Ramos (cell line): ENCODE data around the gene CFAP251.
"Not testable (repeated sequence)": the region's sequence is repeated elsewhere in the genome, so short reads cannot be mapped to it uniquely, and the experiment has no call there.

ENCODE experiments used
- in situ Hi-C: fragments of 300-500 bp; cut with MboI; formaldehyde crosslinking; loops from one replicate; pipeline ENCODE4 v1.14.3; 2022; ENCODE audit warnings: low sequenced_read_pairs; ENCODE audit not compliant: unreplicated experiment

The CFAP251 gene

DNA sequence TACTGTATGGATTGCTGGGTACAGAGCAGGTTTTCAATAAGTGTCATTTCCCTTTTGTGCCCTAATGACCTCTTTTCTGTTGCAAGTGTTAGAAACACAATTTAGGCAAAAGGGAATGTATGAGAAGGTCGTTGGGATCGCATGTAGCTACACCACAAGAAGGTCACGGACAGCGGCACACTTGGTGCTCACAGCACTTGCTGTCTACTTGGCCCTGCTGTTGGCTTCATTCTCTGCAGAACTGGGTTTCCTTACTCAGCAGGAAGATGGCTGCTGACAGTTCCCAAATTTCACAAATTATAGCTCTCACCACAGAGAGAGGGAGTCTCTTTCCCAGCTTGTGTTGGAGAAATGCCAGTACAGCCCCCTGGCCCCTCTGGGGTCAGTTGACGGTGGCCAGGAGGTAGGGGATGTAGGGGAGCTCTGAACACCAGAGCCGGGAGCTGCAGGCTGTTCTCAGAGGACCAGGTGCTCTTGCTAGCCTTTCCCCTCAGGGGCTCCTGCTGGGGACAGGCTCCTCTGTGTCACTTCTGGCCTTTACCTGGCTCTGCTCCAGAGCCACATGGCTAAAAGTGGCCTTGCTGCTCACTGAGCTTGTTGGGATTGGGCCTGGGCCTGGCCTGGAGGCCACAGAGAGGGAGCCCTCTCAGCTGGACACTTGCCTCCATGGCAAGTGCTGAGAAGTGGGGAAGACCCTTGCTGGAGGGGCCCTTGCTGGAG lies 52.3 kb downstream of the CFAP251 start:
- in situ Hi-C loops: no loop called here

DNA sequence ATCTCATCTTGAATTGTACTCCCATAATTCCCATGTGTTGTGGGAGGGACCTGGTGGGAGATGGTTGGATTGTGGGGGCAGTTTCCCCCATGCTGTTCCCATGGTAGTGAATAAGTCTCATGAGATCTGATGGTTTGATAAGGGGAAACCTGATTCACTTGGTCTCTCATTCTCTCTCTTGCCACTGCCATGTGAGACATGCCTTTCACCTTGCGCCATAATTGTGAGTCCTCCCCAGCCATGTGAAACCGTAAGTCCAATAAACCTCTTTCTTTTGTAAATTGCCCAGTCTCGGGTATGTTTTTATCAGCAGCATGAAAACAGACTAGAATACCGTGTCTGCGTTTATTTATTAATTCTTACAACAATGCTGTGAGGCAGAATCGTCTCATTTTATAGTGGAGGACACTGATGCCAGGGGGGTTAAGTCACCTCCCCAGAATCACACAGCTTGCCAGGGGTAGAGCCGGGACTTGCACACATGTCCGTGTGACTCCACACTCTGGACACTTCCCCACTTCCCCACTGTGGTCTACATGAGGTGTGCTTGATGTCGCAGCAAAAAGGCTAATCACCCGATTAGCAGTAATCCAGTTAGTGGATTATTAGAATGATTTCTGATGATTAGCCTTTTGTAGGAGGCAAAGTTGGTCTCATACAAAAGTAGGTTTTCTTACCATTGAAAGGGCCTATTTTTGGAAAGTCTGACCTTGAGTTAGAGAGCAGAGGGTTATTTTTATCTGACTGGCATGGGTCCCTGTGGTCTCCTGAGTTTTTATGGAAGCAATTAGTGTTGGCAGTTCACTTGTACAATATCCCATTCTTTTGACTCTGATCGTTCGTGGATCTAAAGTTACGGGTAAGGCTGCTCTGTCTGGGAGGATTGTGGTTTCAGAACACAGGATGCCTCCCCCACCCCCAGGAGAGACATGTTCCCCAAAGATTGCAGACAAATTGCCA lies 55.9 kb downstream of the CFAP251 start:
- in situ Hi-C loops: no loop called here

DNA sequence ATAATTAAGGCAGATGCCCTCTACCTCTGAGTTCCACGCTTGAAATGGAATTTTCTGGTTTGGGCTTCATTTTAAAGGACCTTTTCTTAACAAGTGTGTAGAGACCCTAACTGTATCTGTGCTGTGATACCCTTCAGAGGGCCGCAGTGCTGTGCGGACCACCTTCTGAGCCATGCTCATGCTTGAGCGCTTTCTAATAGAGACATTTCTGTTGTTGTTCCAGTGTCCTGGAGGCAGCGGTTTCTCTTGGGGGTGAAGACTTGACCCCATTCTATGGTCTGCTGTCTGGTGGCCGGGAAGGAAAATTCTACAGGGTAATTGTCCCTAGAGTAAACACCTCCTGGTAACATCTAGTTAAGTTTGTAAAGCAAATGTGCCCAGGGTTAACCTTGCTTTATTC lies 56.6 kb downstream of the CFAP251 start:
- in situ Hi-C loops: no loop called here

DNA sequence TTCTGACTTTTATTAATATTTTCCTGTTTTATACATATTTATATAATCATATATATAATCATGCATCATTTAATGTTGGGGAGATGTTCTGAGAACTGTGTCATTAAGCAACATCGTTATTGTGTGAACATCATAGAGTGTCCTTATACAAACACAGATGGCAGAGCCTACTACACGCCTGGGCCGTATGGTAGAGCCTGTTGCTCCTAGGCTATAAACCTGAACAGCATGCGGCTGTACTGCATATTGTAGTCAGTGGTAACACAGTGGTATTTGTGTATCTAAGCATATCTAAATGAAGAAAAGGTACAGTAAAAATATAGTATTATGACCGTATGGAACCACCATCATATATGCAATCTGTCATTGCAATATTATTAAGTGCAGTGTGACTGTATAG lies 58.6 kb downstream of the CFAP251 start:
- in situ Hi-C loops: no loop called here

DNA sequence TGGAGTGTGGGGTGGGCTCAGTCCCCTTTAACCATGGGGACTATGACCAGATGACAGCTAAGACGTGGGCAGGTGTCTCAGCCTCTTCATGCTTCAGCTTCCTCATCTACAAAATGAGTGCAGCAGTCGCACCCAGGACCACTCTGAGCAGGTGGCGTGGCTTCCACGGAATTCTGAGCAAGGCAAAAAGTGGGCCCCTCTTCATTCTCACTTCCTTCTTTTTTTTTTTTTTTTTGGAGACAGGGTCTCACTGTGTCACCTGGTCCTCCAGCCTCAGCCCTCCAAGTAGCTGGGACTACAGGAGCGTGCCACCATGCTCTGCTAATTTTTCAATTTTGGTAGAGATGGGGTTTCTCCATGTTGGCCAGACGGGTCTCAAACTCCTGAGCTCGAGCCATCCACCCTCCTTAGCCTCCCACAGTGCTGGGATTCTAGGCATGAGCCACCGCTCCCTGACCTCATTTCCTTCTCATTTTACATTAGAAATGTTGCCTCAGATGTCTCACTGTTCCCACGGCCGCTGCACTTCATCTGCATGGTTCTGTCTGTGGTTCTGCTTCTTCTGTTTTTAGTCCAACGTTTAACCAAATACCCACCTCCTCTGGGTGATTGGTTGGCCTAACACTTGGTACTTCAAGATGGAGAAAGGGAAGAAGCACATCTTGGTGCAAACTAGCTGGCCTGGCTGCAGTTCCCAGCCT lies 61.9 kb downstream of the CFAP251 start:
- in situ Hi-C loops: loop anchor here (5.0 kb wide), 1 partner anchor 47 kb away; no protein-coding TSS in a partner anchor

DNA sequence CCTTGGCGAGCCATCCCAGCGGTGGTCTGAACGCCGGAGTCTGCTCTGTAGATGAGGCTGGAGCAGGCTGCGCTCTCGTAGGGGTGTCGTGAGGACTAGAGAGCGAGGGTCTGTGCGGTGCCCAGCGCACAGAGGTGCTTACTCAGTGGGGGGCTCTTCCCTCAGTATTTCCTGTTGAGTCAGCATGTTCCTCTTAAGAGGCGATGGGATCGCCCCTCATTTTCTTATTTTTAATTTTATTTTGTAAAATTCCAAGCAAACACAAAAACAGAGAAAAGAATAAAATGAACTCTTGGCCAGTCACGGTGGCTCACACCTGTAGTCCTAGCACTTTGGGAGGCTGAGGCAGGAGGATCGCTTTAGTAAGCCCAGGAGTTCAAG lies 62.5 kb downstream of the CFAP251 start:
- in situ Hi-C loops: loop anchor here (5.0 kb wide), 1 partner anchor 46 kb away; no protein-coding TSS in a partner anchor

DNA sequence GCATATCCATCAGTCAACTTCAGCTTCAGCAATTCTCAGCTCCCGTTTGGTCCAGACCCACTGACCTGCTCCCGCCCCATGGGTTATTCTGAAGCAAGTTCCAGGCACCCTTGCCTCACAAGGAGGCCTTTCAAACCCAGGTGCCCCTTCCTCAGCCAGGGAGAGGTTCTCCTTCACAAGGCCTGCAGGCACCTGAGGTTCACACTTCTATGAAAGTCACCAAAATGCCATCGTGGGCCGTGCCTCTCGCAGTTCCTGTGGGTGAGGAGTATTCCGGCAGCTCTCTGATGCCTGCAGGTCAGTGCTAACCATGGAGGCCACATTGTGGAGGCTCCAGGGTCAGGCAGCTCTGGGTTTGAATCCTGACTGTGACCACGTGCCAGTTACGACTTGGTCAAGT lies 63.1 kb downstream of the CFAP251 start:
- in situ Hi-C loops: loop anchor here (5.0 kb wide), 1 partner anchor 46 kb away; no protein-coding TSS in a partner anchor

DNA sequence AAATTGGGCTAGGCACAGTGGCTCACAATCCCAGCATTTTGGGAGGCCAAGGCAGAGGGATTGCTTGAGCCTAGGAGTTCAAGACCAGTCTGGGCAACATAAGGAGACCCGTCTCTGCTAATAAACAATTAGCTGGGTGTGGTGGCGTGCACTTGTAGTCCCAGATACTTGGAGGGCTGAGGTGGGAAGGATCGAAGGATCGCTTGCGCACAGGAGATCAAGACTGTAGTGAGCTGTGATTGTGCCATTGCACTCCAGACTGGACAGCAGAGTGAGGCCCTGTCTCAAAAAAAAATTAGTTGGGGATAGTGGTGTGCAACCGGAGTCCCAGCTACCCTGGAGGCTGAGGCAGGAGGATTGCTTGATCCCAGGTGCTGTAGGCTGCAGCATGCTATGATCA lies 64.6 kb downstream of the CFAP251 start:
- in situ Hi-C loops: loop anchor here (5.0 kb wide), 1 partner anchor 44 kb away; no protein-coding TSS in a partner anchor

DNA sequence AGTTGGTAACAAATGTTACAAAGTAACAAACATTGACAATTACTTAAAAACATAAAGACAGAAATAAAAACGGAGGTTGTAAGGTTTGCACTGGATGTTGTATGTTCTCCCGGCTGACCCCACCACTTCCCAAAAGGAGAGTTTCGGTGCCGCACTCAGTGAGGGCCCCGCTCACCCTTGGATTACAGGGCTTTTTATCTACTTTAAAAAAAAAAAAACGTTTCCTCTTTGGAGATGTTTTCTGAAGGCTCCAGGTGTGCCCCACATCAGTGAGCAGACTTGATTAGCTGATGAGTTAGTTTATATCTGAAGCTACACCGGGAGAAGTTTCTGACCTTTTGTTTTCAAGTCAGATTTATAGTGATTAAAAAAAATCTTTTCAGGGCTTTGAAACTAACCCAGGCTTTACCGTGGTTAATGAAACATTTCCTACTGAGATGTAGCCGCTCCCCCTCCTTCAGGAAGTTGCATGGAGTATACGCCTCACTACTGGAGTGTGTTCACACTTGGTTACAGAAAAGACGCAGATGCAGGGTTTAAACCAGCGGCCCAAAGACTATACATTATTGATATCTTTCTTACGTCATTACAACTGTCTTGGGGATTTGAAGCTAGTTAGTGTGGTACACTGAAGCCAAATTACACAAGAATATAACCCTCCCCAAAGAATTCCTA lies 65.3 kb downstream of the CFAP251 start:
- in situ Hi-C loops: loop anchor here (5.0 kb wide), 1 partner anchor 44 kb away; no protein-coding TSS in a partner anchor

DNA sequence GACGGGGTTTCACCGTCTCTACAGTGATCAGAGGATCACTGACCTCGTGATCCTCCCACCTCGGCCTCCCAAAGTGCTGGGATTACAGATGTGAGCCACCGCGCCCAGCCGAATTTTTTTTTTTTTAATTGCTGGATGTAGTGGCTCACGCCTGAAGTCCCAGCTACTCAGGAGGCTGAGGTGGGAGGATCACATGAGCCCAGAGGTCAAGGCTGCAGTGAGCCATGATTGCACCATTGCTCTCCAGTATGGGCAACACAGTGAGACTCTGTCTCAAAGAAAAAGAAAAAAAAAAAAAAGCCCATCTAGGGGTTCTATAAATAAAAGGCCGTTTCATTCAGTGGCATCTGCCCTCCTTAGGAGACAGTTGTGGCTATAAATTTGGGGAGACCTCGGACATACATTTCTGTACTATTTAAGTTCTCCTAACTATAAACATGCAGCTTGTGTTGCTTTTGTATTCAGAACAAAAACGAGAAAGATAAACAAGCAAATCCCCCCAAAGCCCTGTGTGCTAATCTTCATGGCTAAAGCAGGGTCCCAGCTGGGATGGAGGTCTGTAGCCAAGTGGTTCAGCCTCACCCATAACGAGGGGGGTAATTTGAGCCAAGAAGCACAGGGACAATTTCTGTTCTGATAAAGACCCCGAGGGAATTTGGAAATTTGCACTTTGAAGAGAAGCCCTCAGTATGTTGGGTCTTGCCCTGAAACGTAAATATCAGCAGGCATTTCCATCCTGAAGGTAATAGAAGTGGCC lies 68.3 kb downstream of the CFAP251 start:
- in situ Hi-C loops: no loop called here

DNA sequence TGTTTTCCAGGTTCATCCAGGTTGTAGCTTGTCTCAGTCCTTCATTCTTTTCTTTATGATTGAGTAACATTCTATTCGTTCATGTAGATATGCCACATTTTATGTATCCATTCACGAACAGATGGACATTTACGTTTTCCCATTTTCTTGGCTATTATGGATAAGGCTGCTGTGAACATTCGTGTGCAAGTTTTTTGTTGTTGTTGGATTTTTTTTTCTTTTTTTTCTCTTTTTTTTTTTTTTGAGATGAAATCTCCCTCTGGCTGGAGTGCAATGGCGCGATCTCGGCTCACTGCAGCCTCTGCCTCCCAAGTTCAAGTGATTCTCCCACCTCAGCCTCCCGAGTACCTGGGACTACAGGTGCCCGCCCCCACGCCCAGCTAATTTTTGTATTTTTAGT lies 70.1 kb downstream of the CFAP251 start:
- in situ Hi-C loops: not testable (repeated sequence)

DNA sequence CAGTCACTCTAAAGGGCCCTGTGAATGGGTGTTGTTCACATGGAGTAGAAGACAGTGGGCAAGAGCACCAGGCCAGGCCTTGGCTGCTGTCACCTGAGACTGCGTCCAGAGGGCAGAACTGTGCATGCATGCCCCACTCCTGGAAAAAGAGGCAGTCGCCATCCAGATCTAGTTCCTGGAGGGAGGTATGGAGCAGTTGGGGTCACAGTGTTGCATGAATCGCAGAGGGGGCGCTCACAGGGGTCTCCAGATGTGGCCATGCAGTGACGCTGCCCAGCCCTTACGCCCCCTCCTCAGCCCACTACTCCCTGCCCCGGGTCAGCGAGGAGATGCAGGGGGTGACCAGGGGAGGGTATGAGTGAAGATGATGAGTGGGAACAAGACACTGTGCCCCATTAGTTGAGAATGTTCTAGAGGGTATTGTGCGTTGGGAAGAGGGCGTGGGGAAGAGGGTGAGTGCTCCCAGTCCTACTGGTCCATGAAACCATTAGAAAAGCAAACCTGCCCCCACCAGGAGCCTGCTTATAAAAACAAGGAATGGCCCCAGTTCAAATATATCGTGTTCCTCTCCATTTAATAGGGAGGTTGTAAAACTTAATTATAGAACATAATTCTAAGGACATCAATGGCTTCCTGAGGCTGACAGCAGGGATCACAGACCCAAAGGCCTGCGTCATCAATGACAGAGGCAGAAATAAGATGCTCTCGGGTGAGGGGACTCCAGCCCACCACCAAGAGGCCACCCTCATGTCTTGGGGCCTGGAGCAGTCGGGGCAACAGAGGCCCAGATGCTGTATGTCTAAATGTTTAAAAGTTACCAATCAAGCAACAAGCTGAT lies 71.1 kb downstream of the CFAP251 start:
- in situ Hi-C loops: no loop called here

DNA sequence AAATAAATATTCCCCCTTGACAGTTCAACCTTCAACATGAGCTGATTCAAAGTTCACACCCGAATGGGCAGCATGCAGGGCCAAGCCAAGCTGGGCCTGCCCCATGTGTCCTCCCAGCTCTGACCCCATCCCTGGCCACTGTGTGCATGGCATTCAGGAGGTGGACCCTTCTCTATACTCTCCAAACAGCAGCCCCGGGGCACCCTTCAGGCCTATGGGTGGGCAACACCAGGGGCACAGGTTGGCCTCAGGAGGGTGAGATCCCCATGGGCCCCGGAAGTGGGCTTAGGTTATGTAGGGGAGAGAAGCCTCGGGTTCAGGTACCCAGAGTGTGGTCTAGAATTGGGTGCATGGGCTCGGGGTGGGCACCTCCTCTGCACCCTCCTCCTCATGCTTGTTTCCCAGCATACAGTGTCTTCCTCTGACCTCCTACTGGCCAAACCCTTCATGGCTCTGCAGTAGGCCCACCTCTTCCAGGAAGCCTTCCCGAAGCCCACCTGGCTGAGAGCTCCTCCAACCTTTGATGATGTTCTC lies 71.8 kb downstream of the CFAP251 start:
- in situ Hi-C loops: no loop called here

DNA sequence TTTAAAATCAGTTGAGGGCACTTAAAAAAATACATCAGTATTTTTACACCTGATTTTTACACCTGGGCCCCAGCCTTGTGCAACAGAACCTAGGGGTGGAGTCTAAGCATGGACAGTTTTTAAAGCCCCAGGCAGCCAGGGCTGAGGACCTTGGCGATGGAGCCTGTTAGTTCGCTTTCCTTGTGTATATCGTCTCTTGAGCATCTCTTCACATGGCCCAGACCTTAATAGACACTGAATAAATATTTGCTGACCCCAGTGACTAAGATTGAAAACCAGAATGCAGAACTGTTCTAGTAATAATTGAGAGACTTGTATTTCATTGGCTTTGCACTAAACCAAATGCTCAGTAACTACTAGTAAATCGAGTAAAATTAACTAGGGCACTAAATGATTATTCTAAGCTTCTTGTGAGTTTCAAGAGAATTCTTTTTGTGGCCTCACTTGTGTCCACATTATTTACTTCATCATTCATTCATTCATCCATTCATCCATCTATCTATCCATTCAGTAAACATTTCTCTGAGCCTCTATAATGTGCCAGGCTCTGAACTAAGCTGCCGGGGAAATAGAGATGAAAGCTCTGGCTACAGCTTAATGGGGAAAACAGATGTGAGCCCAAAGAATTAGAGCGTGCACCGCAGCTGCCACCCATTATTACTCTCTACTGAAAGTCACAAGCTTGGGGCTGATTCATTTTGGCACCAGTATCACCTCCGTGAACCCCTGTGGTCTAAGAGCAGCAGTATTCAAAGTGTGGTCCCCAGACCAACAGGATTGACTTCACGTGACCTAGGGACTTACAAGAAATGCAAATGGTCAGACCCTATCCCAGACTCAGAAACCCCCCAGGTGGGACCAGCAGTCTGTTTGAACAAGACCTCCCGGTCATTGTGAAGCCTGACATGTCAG lies 72.6 kb downstream of the CFAP251 start:
- in situ Hi-C loops: no loop called here

DNA sequence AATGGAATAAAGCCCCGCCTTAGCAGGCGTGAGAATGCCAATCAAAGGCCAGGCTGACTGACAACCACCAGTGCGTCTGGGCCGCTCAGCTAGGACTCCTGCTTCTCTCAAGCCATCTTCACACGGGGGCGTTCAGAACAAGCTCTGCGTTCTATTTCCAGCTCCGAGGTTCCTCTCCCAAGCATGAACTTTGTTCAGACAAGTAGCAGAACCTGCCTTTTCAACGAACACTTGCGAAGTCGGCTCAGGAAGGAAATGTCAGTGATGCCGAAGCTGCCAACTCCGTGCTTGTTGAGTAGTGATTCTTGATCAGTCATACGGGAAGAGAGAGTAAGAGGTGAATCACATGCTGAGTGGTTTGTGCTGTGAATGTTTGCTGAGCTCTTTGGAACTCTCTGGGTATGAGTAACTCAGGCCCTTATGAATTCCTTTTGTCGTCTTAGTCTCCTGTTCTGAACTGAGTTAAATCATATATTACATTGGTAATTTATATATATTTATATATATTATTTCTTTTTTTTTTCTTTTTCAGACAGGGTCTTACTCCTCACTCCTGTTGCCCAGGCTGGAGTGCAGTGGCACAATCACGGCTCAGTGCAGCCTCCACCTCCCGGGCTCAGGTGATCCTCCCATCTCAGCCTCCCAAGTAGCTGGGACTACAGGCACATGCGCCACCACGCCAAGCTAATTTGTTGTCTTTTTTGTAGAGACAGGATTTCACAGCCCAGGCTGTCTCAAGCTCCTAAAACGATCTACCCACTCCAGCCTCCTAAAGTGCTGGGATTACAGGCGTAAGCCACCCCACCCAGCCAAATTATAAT lies 73.9 kb downstream of the CFAP251 start:
- in situ Hi-C loops: no loop called here
